ENCODE measurements around the gene NDUFA8. TPM values are rescaled to one million over a fixed set of nuclear protein-coding genes. Genes with fewer than 3 reads are reported as not detected.

NDUFA8 gene
- total RNA-seq, 1 donor from 2014 or later: 45.2 TPM

DNA sequence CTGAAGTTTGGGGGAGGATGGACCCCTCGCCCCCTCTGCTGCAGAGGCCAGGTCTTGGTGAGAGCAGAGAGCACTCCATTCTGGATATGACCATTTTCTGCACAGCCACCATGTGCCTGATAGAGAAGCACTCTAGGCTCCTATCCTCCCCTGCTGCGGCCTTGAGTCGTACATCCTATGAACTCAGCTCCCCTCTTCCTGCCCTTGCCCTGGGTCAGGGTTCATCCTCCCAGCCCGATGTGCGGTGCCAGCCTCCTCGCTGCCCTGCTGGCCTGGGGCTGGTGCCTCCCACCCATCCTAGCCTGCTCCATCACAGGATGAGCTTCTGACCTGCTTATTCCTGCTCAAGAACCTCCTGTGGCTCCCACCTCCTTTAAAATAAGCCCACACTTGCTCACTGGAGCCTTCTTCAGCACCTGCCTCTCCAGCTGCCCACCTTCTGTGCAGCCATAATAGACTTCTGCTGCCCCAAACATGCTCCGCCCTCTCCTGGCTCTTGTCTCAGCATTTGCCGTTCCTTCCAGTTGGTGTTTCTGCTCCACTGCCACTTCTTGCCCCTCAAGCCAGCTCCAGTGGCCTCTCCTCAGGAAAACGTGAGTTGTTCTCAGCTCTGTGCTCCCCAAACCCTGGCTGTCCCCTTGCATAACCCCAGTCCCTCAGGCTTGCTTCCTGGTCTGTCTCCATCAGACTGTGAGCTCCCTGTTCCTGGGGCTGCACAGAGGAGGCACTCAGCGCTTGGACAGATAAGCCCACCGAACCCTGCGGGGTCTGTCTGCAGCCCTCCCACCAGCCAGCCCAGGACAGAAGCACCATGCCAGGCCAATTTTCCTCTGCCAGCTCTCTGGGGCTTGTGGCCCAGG is 44.2 kb downstream of the NDUFA8 start:
- no peak overlapping the region for H3K27ac Mint-ChIP-seq (ENCODE audit: unreplicated experiment)
- no peak for DNase-seq (ENCODE audit: low spot score)
- TF ChIP-seq, protein P1, sequence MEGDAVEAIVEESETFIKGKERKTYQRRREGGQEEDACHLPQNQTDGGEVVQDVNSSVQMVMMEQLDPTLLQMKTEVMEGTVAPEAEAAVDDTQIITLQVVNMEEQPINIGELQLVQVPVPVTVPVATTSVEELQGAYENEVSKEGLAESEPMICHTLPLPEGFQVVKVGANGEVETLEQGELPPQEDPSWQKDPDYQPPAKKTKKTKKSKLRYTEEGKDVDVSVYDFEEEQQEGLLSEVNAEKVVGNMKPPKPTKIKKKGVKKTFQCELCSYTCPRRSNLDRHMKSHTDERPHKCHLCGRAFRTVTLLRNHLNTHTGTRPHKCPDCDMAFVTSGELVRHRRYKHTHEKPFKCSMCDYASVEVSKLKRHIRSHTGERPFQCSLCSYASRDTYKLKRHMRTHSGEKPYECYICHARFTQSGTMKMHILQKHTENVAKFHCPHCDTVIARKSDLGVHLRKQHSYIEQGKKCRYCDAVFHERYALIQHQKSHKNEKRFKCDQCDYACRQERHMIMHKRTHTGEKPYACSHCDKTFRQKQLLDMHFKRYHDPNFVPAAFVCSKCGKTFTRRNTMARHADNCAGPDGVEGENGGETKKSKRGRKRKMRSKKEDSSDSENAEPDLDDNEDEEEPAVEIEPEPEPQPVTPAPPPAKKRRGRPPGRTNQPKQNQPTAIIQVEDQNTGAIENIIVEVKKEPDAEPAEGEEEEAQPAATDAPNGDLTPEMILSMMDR (IDR thresholded peaks at IDR 0.05; ENCODE audit: unreplicated experiment): no peak

DNA sequence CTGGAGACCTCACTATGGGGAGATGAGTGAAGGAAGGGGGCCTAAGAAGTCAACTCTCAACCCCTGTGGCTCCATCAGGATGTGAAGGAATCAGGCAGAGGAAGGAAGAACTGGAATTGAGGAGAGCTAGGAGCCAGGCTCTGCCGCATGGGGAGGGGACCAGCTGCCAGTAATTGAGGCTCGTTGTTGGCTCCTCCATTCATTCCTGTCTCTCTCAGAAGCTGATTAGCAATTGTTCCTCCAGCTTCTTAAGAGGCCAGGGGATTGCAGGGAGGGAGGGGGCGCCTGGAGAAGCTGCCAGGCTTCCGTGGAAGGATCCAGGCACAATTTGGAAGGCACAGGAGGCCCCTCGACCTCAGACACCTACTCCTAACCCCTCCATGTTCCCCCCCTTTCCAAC is 46.0 kb downstream of the NDUFA8 start:
- Mint-ChIP-seq H3K4me1 (ENCODE audit: unreplicated experiment) (peaks cover 17% of the 10 kb centered on the region), H3K27me3 (ENCODE audit: unreplicated experiment) (peaks cover 11% of the 10 kb centered on the region), H3K9me3 (ENCODE audit: unreplicated experiment) (no peaks in the 10 kb centered on the region), H3K36me3 (ENCODE audit: low read depth, unreplicated experiment) (no peaks in the 10 kb centered on the region), H3K4me3 (ENCODE audit: unreplicated experiment) (no peak overlapping the region), H3K27ac (ENCODE audit: unreplicated experiment) (no peak overlapping the region)
- DNase-seq (ENCODE audit: low spot score): no peak
- TF ChIP-seq, protein P1 (IDR thresholded peaks at IDR 0.05; ENCODE audit: unreplicated experiment): no peak

More for the DNA sequence above, 44.2 kb downstream of the NDUFA8 start:
- H3K27me3 Mint-ChIP-seq (ENCODE audit: unreplicated experiment): peaks cover 10% of the 10 kb centered on the region
- no peaks in the 10 kb centered on the region for H3K36me3 Mint-ChIP-seq (ENCODE audit: low read depth, unreplicated experiment)
- no peaks in the 10 kb centered on the region for H3K9me3 Mint-ChIP-seq (ENCODE audit: unreplicated experiment)
- peaks cover 17% of the 10 kb centered on the region for H3K4me1 Mint-ChIP-seq (ENCODE audit: unreplicated experiment)
- no peak overlapping the region for H3K4me3 Mint-ChIP-seq (ENCODE audit: unreplicated experiment)

DNA sequence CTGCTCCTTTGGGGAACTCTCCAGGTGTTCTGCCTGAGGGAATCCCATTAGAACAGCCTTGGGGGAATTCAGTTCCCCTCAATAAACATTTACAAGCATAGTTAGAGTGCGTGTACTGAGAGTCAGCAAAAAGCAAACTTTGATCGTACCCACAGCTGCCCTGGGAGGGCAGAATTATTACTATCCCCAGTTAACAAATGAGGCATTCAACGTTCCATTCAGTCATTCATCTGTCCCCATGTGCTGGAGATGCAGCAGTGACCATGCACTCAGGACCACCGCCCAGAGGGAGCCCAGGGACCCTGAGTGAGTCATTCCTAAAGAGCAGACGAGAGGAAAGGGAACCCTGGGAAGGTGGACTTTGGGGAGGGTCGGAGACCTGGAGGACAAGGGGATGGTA is 47.3 kb downstream of the NDUFA8 start:
- H3K9me3 Mint-ChIP-seq (ENCODE audit: unreplicated experiment): no peaks in the 10 kb centered on the region
- H3K4me3 Mint-ChIP-seq (ENCODE audit: unreplicated experiment): no peak overlapping the region
- H3K36me3 Mint-ChIP-seq (ENCODE audit: low read depth, unreplicated experiment): no peaks in the 10 kb centered on the region
- H3K27me3 Mint-ChIP-seq (ENCODE audit: unreplicated experiment): peaks cover 13% of the 10 kb centered on the region
- no peak overlapping the region for H3K27ac Mint-ChIP-seq (ENCODE audit: unreplicated experiment)
- no peak for DNase-seq (ENCODE audit: low spot score)
- H3K4me1 Mint-ChIP-seq (ENCODE audit: unreplicated experiment): peaks cover 28% of the 10 kb centered on the region
- TF ChIP-seq, protein P1 (IDR thresholded peaks at IDR 0.05; ENCODE audit: unreplicated experiment): no peak

DNA sequence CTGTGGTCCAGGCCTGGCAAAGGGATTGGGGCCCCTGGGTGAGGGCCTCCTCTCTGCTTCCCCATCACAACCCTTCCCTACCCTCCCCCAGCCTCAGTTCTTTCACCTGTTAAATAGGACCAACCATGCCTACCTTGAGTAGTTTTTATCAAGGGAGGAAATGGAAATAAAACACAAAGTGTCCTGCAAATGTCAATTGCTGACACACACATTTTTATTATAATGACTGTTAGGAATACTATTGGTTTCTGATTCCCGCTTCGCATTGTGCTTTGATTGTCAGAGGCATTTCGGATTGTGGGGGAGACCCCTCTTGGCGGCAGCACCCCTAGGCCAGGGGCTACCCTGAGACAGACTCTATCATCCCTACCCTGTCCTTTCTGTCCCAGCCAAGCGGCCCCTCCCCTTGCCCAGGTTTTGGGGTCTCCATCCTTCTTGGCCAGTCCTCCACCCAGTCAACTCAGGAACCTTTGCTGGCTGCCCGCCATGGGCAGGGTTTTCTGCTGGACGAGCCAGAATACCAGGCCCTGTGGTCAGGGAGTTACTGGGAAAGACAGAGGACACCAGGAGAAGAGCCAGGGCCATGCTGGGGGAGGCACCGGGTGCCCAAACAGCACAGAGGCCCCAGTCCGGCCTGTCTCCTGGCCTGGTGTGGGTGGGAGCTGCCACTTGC is 48.0 kb downstream of the NDUFA8 start:
- Mint-ChIP-seq H3K36me3 (ENCODE audit: low read depth, unreplicated experiment) (no peaks in the 10 kb centered on the region), H3K27me3 (ENCODE audit: unreplicated experiment) (peaks cover 14% of the 10 kb centered on the region), H3K27ac (ENCODE audit: unreplicated experiment) (no peak overlapping the region), H3K4me3 (ENCODE audit: unreplicated experiment) (no peak overlapping the region), H3K4me1 (ENCODE audit: unreplicated experiment) (peaks cover 26% of the 10 kb centered on the region), H3K9me3 (ENCODE audit: unreplicated experiment) (no peaks in the 10 kb centered on the region)
- TF ChIP-seq, protein P1 (IDR thresholded peaks at IDR 0.05; ENCODE audit: unreplicated experiment): no peak
- DNase-seq (ENCODE audit: low spot score): no peak

Data from endothelial cell (in vitro differentiated cells).